ENCODE results near the gene ACAD9.

DNA sequence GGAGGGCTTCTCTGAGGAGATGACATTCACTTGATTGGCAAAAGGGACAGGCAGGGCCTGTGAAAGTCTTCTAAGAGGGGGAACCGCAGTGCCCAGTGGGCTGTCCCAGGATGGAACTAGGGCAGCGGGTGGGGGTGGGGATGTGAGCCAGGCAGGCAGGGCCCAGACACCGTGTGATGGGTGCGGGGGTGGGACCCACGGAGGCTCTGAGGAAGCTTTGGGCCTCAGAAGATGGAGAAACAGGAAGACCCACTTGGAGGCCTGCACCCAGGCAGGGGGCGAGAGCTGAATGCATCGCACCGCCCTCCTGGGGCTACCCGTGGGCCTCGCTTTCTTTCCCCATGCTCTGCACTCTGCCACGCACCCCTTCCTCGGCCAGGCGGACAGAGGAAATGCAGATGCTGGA is 32.9 kb upstream of the ACAD9 start:
- TF ChIP-seq POLR2AphosphoS5 (IDR thresholded peaks at IDR 0.05; ENCODE audit: borderline replicate concordance, low read depth, low read length) (no peak), EZH2 (IDR thresholded peaks at IDR 0.05) (no peak), FOXP2 (optimal IDR thresholded peaks at IDR 0.05; ENCODE audit: control extremely low read depth, extremely low read length, insufficient read depth) (no peak)

All from SK-N-MC (cell line).